ENCODE data around the gene KRTAP4-7. TPM values are rescaled to one million over a fixed set of nuclear protein-coding genes. Genes with fewer than 3 reads are reported as not detected.
"Not testable (repeated sequence)": the region's sequence is repeated elsewhere in the genome, so short reads cannot be mapped to it uniquely, and the experiment has no call there.

The KRTAP4-7 gene
- total RNA-seq, 1 donor from 2014 or later, result not detected

GRCh38 chr17:41098481-41098880 is 14.5 kb downstream of the KRTAP4-7 start:
- peaks cover 3% of the 10 kb centered on the region for H3K27me3 ChIP-seq (ENCODE audit: low read depth)
- H3K9me3 ChIP-seq, result no peaks in the 10 kb centered on the region
- no peaks in the 10 kb centered on the region for H3K4me1 ChIP-seq
- DNase-seq (no peak), ATAC-seq (no peak)
- intact Hi-C loops (cut with DNase I), result no loop called here
- TF ChIP-seq CTCF (IDR thresholded peaks at IDR 0.05), result no peak
- no peaks in the 10 kb centered on the region for H3K36me3 ChIP-seq
- H3K4me3 ChIP-seq, result no peak overlapping the region
- no peak overlapping the region for H3K27ac ChIP-seq

- H3K4me3 ChIP-seq; H3K36me3 ChIP-seq; H3K27me3 ChIP-seq (ENCODE audit: low read depth); H3K4me1 ChIP-seq; intact Hi-C loops (cut with DNase I); ATAC-seq; DNase-seq; H3K27ac ChIP-seq; H3K9me3 ChIP-seq: not testable (repeated sequence)
Measured at GRCh38 chr17:41099682-41100480, 15.9 kb downstream of the KRTAP4-7 start.

GRCh38 chr17:41101586-41102259 is 17.8 kb downstream of the KRTAP4-7 start, which contains the start of gene KRTAP4-16:
Gene KRTAP4-16 (minus strand): TSS chr17:41102209. CDS start chr17:41102209, 0 bp downstream.
- no peak for DNase-seq

GRCh38 chr17:41103896-41104295 is 19.9 kb downstream of the KRTAP4-7 start:
- H3K4me1 ChIP-seq, result no peaks in the 10 kb centered on the region
- intact Hi-C loops (cut with DNase I), result no loop called here
- no peaks in the 10 kb centered on the region for H3K36me3 ChIP-seq
- TF ChIP-seq CTCF (IDR thresholded peaks at IDR 0.05), result no peak
- no peak overlapping the region for H3K4me3 ChIP-seq
- no peak overlapping the region for H3K27ac ChIP-seq
- no peaks in the 10 kb centered on the region for H3K27me3 ChIP-seq (ENCODE audit: low read depth)
- DNase-seq (no peak), ATAC-seq (no peak)
- H3K9me3 ChIP-seq, result no peaks in the 10 kb centered on the region

More at GRCh38 chr17:41101586-41102259, 17.8 kb downstream of the KRTAP4-7 start, which contains the start of gene KRTAP4-16:
- Histone ChIP-seq H3K36me3 (no peaks in the 10 kb centered on the region), H3K27ac (no peak within 1 kb of the TSS), H3K27me3 (ENCODE audit: low read depth) (no peaks in the 10 kb centered on the region), H3K9me3 (no peaks in the 10 kb centered on the region), H3K4me1 (no peaks in the 10 kb centered on the region), H3K4me3 (no peak within 1 kb of the TSS)
- no peak for ATAC-seq
- intact Hi-C loops (cut with DNase I), result no loop called here
- TF ChIP-seq CTCF (IDR thresholded peaks at IDR 0.05), result no peak

GRCh38 chr17:41104386-41105038 is 20.6 kb downstream of the KRTAP4-7 start:
- H3K36me3 ChIP-seq; DNase-seq; intact Hi-C loops (cut with DNase I): not testable (repeated sequence)

GRCh38 chr17:41105347-41105746 is 21.4 kb downstream of the KRTAP4-7 start, which contains the start of gene KRTAP4-9:
Gene KRTAP4-9 (plus strand): TSS chr17:41105389. CDS start chr17:41105389, 0 bp downstream.
- H3K4me3 ChIP-seq; intact Hi-C loops (cut with DNase I); ATAC-seq; H3K36me3 ChIP-seq; H3K9me3 ChIP-seq; H3K27ac ChIP-seq; H3K4me1 ChIP-seq; DNase-seq; H3K27me3 ChIP-seq (ENCODE audit: low read depth): not testable (repeated sequence)

More at GRCh38 chr17:41104386-41105038, 20.6 kb downstream of the KRTAP4-7 start:
- not testable (repeated sequence) for H3K27ac ChIP-seq; H3K9me3 ChIP-seq; H3K27me3 ChIP-seq (ENCODE audit: low read depth); H3K4me3 ChIP-seq; ATAC-seq; H3K4me1 ChIP-seq

All from lower lobe of right lung (tissue), 2 donors.